Measurements from ENCODE around the gene GANAB. TPM values are rescaled to one million over a fixed set of nuclear protein-coding genes. Genes with fewer than 3 reads are reported as not detected.

GANAB gene
- total RNA-seq, 1 experiment from 2014 or later = 274 TPM

GRCh38 chr11:62671608-62672389, 25.4 kb upstream of the GANAB start, which contains the start of the genes LBHD1 and UQCC3:
TSS of gene LBHD1 (minus strand) at chr11:62672267. CDS start at chr11:62670031, 2,236 bp downstream.
TSS of gene UQCC3 (plus strand) at chr11:62671673. CDS start at chr11:62671746, 73 bp downstream.
- ChIA-PET CTCF (interaction anchor here (0.6 to 0.7 kb wide), 3 partner anchors 16 to 186 kb away, joined by 3 to 10 read pairs (median 4); partner anchors contain the start of gene HNRNPUL2), POLR2A (ENCODE audit: unreplicated experiment) (interaction anchor here (0.6 to 1.3 kb wide), 4 partner anchors 9 to 80 kb away, joined by 3 to 7 read pairs (median 4); partner anchors contain the start of genes HNRNPUL2 and TUT1)
- Histone ChIP-seq H3K79me2 (ENCODE audit: low read length) (peaks cover 74% of the 10 kb centered on the region), H3K36me3 (ENCODE audit: low read depth, low read length) (peaks cover 8% of the 10 kb centered on the region), H3K27ac (ENCODE audit: low read length) (peak within 1 kb of the TSS; percentile 80), H3K4me1 (ENCODE audit: insufficient read depth, low read length) (peaks cover 40% of the 10 kb centered on the region), H2AFZ (ENCODE audit: low read length) (peak within 1 kb of the TSS; percentile 83), H3F3A (ENCODE audit: low read length, unreplicated experiment) (peaks cover 11% of the 10 kb centered on the region), H3K27me3 (ENCODE audit: low read length) (no peaks in the 10 kb centered on the region), H3K9ac (ENCODE audit: low read length) (peak within 1 kb of the TSS; percentile 91), H3K4me2 (ENCODE audit: low read length) (peak within 1 kb of the TSS; percentile 85), H4K20me1 (ENCODE audit: low read length) (peaks cover under 1% of the 10 kb centered on the region; the same call in 1 of the 2 replicates), H3K9me2 (replicated peaks; ENCODE audit: low read length) (no peaks in the 10 kb centered on the region), H3K4me3 (ENCODE audit: low read length) (peak within 1 kb of the TSS; percentile 92), H3K9me3 (ENCODE audit: low read length) (no peaks in the 10 kb centered on the region)
- peak; percentile 90 for DNase-seq
- BruUV-seq (replicated peaks) = TSS peak; percentile 52
- intact Hi-C loops (cut with micrococcal nuclease) = loop anchor here (5.0 kb wide), 1 partner anchor 69 kb away; the partner anchor contains the start of gene MTA2
- ATAC-seq = peak; percentile 72
- no peak for TF ChIP-seq CTCF (conservative IDR thresholded peaks at IDR 0.05; ENCODE audit: low read depth, low read length)
- TF ChIP-seq EZH2 (IDR thresholded peaks at IDR 0.05; ENCODE audit: low read length, unreplicated experiment) = no peak
- TF ChIP-seq EZH2phosphoT487 (IDR thresholded peaks at IDR 0.05; ENCODE audit: borderline replicate concordance, low read length) = no peak

- Histone ChIP-seq H3K9me3 (ENCODE audit: low read length) (no peaks in the 10 kb centered on the region), H3K4me1 (ENCODE audit: insufficient read depth, low read length) (peaks cover 43% of the 10 kb centered on the region), H3K9ac (ENCODE audit: low read length) (peak overlapping the region; percentile 91), H4K20me1 (ENCODE audit: low read length) (peaks cover 7% of the 10 kb centered on the region; the same call in 1 of the 2 replicates), H2AFZ (ENCODE audit: low read length) (peak overlapping the region; percentile 83), H3K27me3 (ENCODE audit: low read length) (no peaks in the 10 kb centered on the region), H3K27ac (ENCODE audit: low read length) (peak overlapping the region; percentile 80), H3K9me2 (replicated peaks; ENCODE audit: low read length) (no peaks in the 10 kb centered on the region), H3K4me2 (ENCODE audit: low read length) (peak overlapping the region; percentile 85), H3K36me3 (ENCODE audit: low read depth, low read length) (peaks cover 14% of the 10 kb centered on the region), H3F3A (ENCODE audit: low read length, unreplicated experiment) (peaks cover 13% of the 10 kb centered on the region), H3K79me2 (ENCODE audit: low read length) (peaks cover 74% of the 10 kb centered on the region), H3K4me3 (ENCODE audit: low read length) (peak overlapping the region; percentile 92)
- no peak for DNase-seq
- peak; percentile 11 for ATAC-seq
- no TSS peak for BruUV-seq (replicated peaks)
- intact Hi-C loops (cut with micrococcal nuclease) = loop anchor here (5.0 kb wide), 1 partner anchor 69 kb away; the partner anchor contains the start of gene MTA2
- TF ChIP-seq EZH2 (IDR thresholded peaks at IDR 0.05; ENCODE audit: low read length, unreplicated experiment) (no peak), CTCF (conservative IDR thresholded peaks at IDR 0.05; ENCODE audit: low read depth, low read length) (no peak), EZH2phosphoT487 (IDR thresholded peaks at IDR 0.05; ENCODE audit: borderline replicate concordance, low read length) (no peak)
- ChIA-PET CTCF (interaction anchor here (0.5 to 0.7 kb wide), 2 partner anchors 15 to 210 kb away, joined by 3 read pairs; partner anchors contain the start of gene SLC3A2), POLR2A (ENCODE audit: unreplicated experiment) (interaction anchor here (0.6 to 1.3 kb wide), 4 partner anchors 10 to 80 kb away, joined by 3 to 7 read pairs (median 4); partner anchors contain the start of genes HNRNPUL2 and TUT1)
Measured at GRCh38 chr11:62671236-62671607, 24.8 kb upstream of the GANAB start.

Data from PC-3 (cell line).